ENCODE measurements around the gene ZNF98.

GRCh38 chr19:22427960-22428913 lies 6.1 kb upstream of the ZNF98 start:
- no peak for TF ChIP-seq CTCF (IDR thresholded peaks at IDR 0.05)
- TF ChIP-seq TCF7L2 (IDR thresholded peaks at IDR 0.05; ENCODE audit: low read depth, low read length) = no peak
- TF ChIP-seq SIN3A (IDR thresholded peaks at IDR 0.05; ENCODE audit: borderline replicate concordance, insufficient read depth, low read depth, low read length) = no peak

Measured in Panc1 (cell line).